CMK (cell line): ENCODE data around the gene RAP2A.

Source experiments
- DNase-seq: peaks from one replicate; pipeline ENCODE4 v3.0.0-alpha.2; 2010; ENCODE audit warnings: low read depth

RAP2A gene

GRCh38 chr13:97422118-97423054 lies 11.6 kb upstream of the RAP2A start:
- DNase-seq = no peak

GRCh38 chr13:97423300-97424045 lies 10.5 kb upstream of the RAP2A start:
- DNase-seq = no peak

GRCh38 chr13:97425590-97425989 lies 8.4 kb upstream of the RAP2A start:
- DNase-seq = no peak

- DNase-seq = no peak
Observed at GRCh38 chr13:97426695-97427094, 7.3 kb upstream of the RAP2A start.

GRCh38 chr13:97429681-97430081 lies 4.3 kb upstream of the RAP2A start:
- DNase-seq = no peak

- no peak for DNase-seq
Observed at GRCh38 chr13:97430296-97430695, 3.7 kb upstream of the RAP2A start.

GRCh38 chr13:97431171-97431764 lies 2.7 kb upstream of the RAP2A start:
- DNase-seq = no peak

- no peak for DNase-seq
Observed at GRCh38 chr13:97432232-97432916, 1.6 kb upstream of the RAP2A start.

- peak; percentile 100 for DNase-seq
Observed at GRCh38 chr13:97432917-97433726, 847 bp upstream of the RAP2A start.

- no peak for DNase-seq
Observed at GRCh38 chr13:97434397-97435201, 630 bp downstream of the RAP2A start.

- no peak for DNase-seq
Observed at GRCh38 chr13:97435323-97435722, 1.4 kb downstream of the RAP2A start.

- DNase-seq = no peak
Observed at GRCh38 chr13:97435794-97436193, 1.8 kb downstream of the RAP2A start.

- DNase-seq = no peak
Observed at GRCh38 chr13:97436845-97437244, 2.9 kb downstream of the RAP2A start.

- no peak for DNase-seq
Observed at GRCh38 chr13:97437729-97438128, 3.8 kb downstream of the RAP2A start.

GRCh38 chr13:97438856-97439595 lies 5.1 kb downstream of the RAP2A start:
- no peak for DNase-seq

- no peak for DNase-seq
Observed at GRCh38 chr13:97440598-97441170, 6.7 kb downstream of the RAP2A start.

- DNase-seq = no peak
Observed at GRCh38 chr13:97441368-97441767, 7.4 kb downstream of the RAP2A start.

GRCh38 chr13:97445522-97446187 lies 11.7 kb downstream of the RAP2A start:
- DNase-seq = no peak

- DNase-seq = no peak
Observed at GRCh38 chr13:97446448-97446847, 12.5 kb downstream of the RAP2A start.
